Small intestine (tissue), 7 donors: ENCODE results near the gene OR10A3. TPM values are rescaled to one million over a fixed set of nuclear protein-coding genes. Genes with fewer than 3 reads are reported as not detected.

Experiments used
- DNase-seq, 2 donors: peaks; one replicate each; pipeline versions ENCODE4 v3.0.0 to v3.0.0-alpha.2; 2013
- FAIRE-seq: peaks from 2 replicates; lab custom pipeline; 2012; peaks lifted over from hg19 to GRCh38; lab: Jason Lieb, UNC
- H3K27ac ChIP-seq, 3 donors: one replicate each; pipeline ENCODE4 v1.5.1; 2013; ENCODE audit warnings: low read length in 2 of 3, mild to moderate bottlenecking in 2 of 3, control low read depth in 1 of 3, inconsistent platforms in 1 of 3, low read depth in 1 of 3, moderate library complexity in 1 of 3
- H3K27me3 ChIP-seq, 3 donors: one replicate each; pipeline ENCODE4 v1.6.1; 2013; ENCODE audit warnings: low read length in 3 of 3, inconsistent platforms in 1 of 3; ENCODE audit not compliant: control insufficient read depth in 3 of 3, insufficient read depth in 3 of 3
- H3K36me3 ChIP-seq, 3 donors: one replicate each; pipeline ENCODE4 v1.6.1; 2013; ENCODE audit warnings: low read length in 3 of 3, inconsistent platforms in 1 of 3, low read depth in 1 of 3, mild to moderate bottlenecking in 1 of 3, moderate library complexity in 1 of 3; ENCODE audit not compliant: control insufficient read depth in 3 of 3, insufficient read depth in 2 of 3
- H3K4me1 ChIP-seq, 3 donors: one replicate each; pipeline ENCODE4 v1.6.1; 2013; ENCODE audit warnings: low read length in 2 of 3, inconsistent platforms in 1 of 3, low read depth in 1 of 3, mild to moderate bottlenecking in 1 of 3, moderate library complexity in 1 of 3; ENCODE audit not compliant: control insufficient read depth in 3 of 3, insufficient read depth in 2 of 3
- H3K4me3 ChIP-seq, 3 donors: one replicate each; pipeline ENCODE4 v1.5.1; 2013; ENCODE audit warnings: low read length in 3 of 3, control low read depth in 1 of 3, inconsistent platforms in 1 of 3, low read depth in 1 of 3, mild to moderate bottlenecking in 1 of 3, moderate library complexity in 1 of 3
- H3K9me3 ChIP-seq, 2 donors: one replicate each; pipeline ENCODE4 v1.6.1; 2013; ENCODE audit warnings: low read depth in 1 of 2, low read length in 1 of 2; ENCODE audit not compliant: control insufficient read depth in 2 of 2, insufficient read depth in 1 of 2
- WGBS, 3 donors: extraction: QIAGEN DNeasy Blood & Tissue Kit; methylation state at CpG; one replicate each; pipeline ENCODE4 v1.1.7; 2013; 5-methylcytosine and 5-hydroxymethylcytosine counted together
- polyA plus RNA-seq, 4 donors: library from polyadenylated mRNA; stranded (reverse) in 3 of 4; unstranded in 1 of 4; fragments of 200-250 nt in 3 of 4; fragments of 120-200 nt in 1 of 4; gene quantifications; one replicate each; pipeline versions ENCODE4 v1.2.1 to v1.2.3, GENCODE V29; 2013
- donor health status: healthy with polysubstance abuse.
- donor health status: control.
- donor health status: control.
- donor health status: Bipolar disorder and iron deficiency.
- donor health status: healthy.

OR10A3 gene
- polyA plus RNA-seq, 4 donors, result 0.01 TPM; not detected in 3

- WGBS, 3 donors, result 67 to 78% (median 77%) methylated on average over 3 of the region's 3 CpGs
- DNase-seq (no peak), FAIRE-seq (no peak)
- H3K4me1 ChIP-seq, result peaks cover 0 to 37% (median 0%) of the 10 kb centered on the region in 3 donors
- H3K36me3 ChIP-seq, result no peaks in the 10 kb centered on the region
- no peaks in the 10 kb centered on the region for H3K27me3 ChIP-seq
- no peak overlapping the region for H3K27ac ChIP-seq
- H3K9me3 ChIP-seq, result peaks cover 0 to 2% of the 10 kb centered on the region in 2 donors
- H3K4me3 ChIP-seq, result no peak overlapping the region
These were observed 36.6 kb downstream of the OR10A3 start for GRCh38 chr11:7904917-7905316.

GRCh38 chr11:7903940-7904339, 37.6 kb downstream of the OR10A3 start:
- Histone ChIP-seq H3K9me3 (peaks cover 0 to 11% of the 10 kb centered on the region in 2 donors), H3K36me3 (no peaks in the 10 kb centered on the region), H3K27ac (no peak overlapping the region), H3K4me1 (peaks cover 0 to 37% (median 0%) of the 10 kb centered on the region in 3 donors), H3K4me3 (no peak overlapping the region), H3K27me3 (no peaks in the 10 kb centered on the region)
- 0 to 14% (median 1%) methylated on average over 2 of the region's 2 CpGs for WGBS, 3 donors
- FAIRE-seq, result no peak
- DNase-seq, result peak; percentile 13 to 21

GRCh38 chr11:7901319-7901854, 40.1 kb downstream of the OR10A3 start:
- H3K27me3 ChIP-seq, result no peaks in the 10 kb centered on the region
- no peak for FAIRE-seq
- no peak overlapping the region for H3K4me3 ChIP-seq
- H3K27ac ChIP-seq, result peak overlapping the region in 1 of 3 donors; percentile 42
- peaks cover 0 to 11% of the 10 kb centered on the region in 2 donors for H3K9me3 ChIP-seq
- DNase-seq, result peak; percentile 69 to 71
- WGBS, 3 donors, result 16 to 39% (median 16%) methylated on average over 3 of the region's 3 CpGs
- peaks cover 0 to 28% (median 0%) of the 10 kb centered on the region in 3 donors for H3K4me1 ChIP-seq
- no peaks in the 10 kb centered on the region for H3K36me3 ChIP-seq

- WGBS, 3 donors, result 55 to 76% (median 61%) methylated on average over 4 of the region's 4 CpGs
- Histone ChIP-seq H3K4me1 (peaks cover 0 to 32% (median 0%) of the 10 kb centered on the region in 3 donors), H3K9me3 (peaks cover 0 to 11% of the 10 kb centered on the region in 2 donors), H3K4me3 (no peak overlapping the region), H3K27ac (peak overlapping the region in 1 of 3 donors; percentile 29), H3K27me3 (no peaks in the 10 kb centered on the region), H3K36me3 (no peaks in the 10 kb centered on the region)
- FAIRE-seq (no peak), DNase-seq (peak; percentile 41 to 60)
These were observed 40.8 kb downstream of the OR10A3 start for GRCh38 chr11:7900686-7901085.

- no peak for DNase-seq
- no peaks in the 10 kb centered on the region for H3K36me3 ChIP-seq
- peaks cover 0 to 33% (median 0%) of the 10 kb centered on the region in 3 donors for H3K4me1 ChIP-seq
- H3K4me3 ChIP-seq, result no peak overlapping the region
- H3K27me3 ChIP-seq, result no peaks in the 10 kb centered on the region
- WGBS, 3 donors, result 47 to 62% (median 53%) methylated on average over 4 of the region's 4 CpGs
- peaks cover 0 to 11% of the 10 kb centered on the region in 2 donors for H3K9me3 ChIP-seq
- no peak overlapping the region for H3K27ac ChIP-seq
- no peak for FAIRE-seq
These were observed 42.1 kb downstream of the OR10A3 start for GRCh38 chr11:7899418-7899817.

- WGBS, 3 donors, result 67 to 82% (median 70%) methylated on average over 5 of the region's 5 CpGs
- no peaks in the 10 kb centered on the region for H3K27me3 ChIP-seq
- H3K4me3 ChIP-seq, result no peak overlapping the region
- peaks cover 0 to 11% of the 10 kb centered on the region in 2 donors for H3K9me3 ChIP-seq
- peaks cover 0 to 31% (median 0%) of the 10 kb centered on the region in 3 donors for H3K4me1 ChIP-seq
- DNase-seq, result peak in 1 of 2 donors; percentile 18
- no peak for FAIRE-seq
- no peaks in the 10 kb centered on the region for H3K36me3 ChIP-seq
- H3K27ac ChIP-seq, result no peak overlapping the region
These were observed 42.7 kb downstream of the OR10A3 start for GRCh38 chr11:7898666-7899283.

DNA sequence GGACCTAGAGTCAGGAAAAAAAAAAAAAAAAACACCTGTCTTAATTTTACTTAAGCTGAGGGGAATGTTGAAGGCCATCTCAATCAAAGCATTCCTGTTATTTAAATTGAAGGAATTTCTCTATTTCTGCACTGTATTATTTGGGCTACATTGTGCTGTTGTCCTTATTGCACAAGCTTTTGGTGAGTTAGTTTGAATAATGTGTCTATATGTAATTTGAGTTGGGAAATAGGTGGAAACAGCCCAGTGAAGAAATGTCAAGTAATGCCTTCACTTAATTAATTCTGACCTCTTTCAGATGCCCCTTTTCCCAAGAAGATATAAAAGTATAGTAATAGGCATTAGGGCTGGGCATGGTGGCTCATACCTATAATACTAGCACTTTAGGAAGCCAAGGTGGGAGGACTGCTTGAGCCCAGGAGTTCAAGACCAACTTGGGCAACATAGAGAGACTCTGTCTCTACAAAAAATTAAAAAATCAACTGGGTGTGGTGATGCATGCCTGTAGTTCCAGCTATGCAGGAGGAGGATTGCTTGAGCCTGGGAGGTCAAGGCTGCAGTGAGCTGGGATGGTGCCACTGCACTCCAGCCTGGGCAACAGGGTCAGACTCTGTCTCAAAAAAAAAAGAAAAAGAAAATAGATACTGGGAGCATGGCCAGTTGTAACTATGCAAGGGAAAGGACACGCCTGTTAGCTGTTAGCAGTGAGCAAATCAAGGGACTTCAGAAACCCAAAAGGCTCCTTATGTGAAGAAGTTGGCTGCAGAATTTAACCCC, 45.3 kb downstream of the OR10A3 start:
- Histone ChIP-seq H3K4me1 (peaks cover 0 to 20% (median 0%) of the 10 kb centered on the region in 3 donors), H3K27ac (no peak overlapping the region), H3K4me3 (no peak overlapping the region), H3K36me3 (no peaks in the 10 kb centered on the region), H3K9me3 (peaks cover 0 to 11% of the 10 kb centered on the region in 2 donors), H3K27me3 (no peaks in the 10 kb centered on the region)
- DNase-seq (no peak), FAIRE-seq (no peak)
- 48 to 59% (median 51%) methylated on average over 1 of the region's 1 CpG for WGBS, 3 donors

GRCh38 chr11:7894251-7894650, 47.3 kb downstream of the OR10A3 start:
- Histone ChIP-seq H3K27ac (peak overlapping the region in 1 of 3 donors; percentile 87), H3K4me1 (peaks cover 0 to 20% (median 0%) of the 10 kb centered on the region in 3 donors), H3K9me3 (peaks cover 0 to 3% of the 10 kb centered on the region in 2 donors), H3K36me3 (no peaks in the 10 kb centered on the region), H3K27me3 (peaks cover 0 to 7% (median 0%) of the 10 kb centered on the region in 3 donors), H3K4me3 (no peak overlapping the region)
- FAIRE-seq (no peak), DNase-seq (peak; percentile 45 to 57)
- WGBS, 3 donors, result 13 to 42% (median 30%) methylated on average over 3 of the region's 3 CpGs
